Measurements from ENCODE around the gene NAV2.
A peak's percentile ranks its signal among the peaks of the same experiment; 100 is the strongest.

NAV2 gene

DNA sequence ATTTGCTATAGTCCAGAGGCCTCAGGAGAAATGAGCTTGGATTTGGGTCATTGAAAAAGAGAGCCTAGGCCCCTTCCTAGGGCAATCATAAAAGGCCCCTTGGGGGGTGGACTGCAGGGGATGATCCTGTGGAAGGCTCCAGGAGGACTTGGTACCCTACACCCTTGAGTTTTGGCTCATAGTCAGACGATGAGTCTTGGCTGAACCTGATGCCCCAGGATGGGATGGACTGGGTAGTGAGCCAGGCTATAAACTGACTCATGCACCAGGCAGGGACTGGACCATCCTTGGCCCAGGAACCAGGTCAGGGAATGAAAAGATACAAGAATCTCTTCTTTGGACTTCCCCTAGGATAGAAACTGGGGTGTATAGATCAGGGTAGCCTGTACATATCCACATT, 54.2 kb downstream of the NAV2 start:
- POLR2A ChIA-PET (ENCODE audit: low non-redundant PET), result no interaction called here
- TF ChIP-seq, protein P1, sequence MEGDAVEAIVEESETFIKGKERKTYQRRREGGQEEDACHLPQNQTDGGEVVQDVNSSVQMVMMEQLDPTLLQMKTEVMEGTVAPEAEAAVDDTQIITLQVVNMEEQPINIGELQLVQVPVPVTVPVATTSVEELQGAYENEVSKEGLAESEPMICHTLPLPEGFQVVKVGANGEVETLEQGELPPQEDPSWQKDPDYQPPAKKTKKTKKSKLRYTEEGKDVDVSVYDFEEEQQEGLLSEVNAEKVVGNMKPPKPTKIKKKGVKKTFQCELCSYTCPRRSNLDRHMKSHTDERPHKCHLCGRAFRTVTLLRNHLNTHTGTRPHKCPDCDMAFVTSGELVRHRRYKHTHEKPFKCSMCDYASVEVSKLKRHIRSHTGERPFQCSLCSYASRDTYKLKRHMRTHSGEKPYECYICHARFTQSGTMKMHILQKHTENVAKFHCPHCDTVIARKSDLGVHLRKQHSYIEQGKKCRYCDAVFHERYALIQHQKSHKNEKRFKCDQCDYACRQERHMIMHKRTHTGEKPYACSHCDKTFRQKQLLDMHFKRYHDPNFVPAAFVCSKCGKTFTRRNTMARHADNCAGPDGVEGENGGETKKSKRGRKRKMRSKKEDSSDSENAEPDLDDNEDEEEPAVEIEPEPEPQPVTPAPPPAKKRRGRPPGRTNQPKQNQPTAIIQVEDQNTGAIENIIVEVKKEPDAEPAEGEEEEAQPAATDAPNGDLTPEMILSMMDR (conservative IDR thresholded peaks at IDR 0.05; ENCODE audit: low read depth), result no peak
- no peak overlapping the region for H3K27ac ChIP-seq
- peak; percentile 10 for DNase-seq (ENCODE audit: low spot score)
- CTCF ChIA-PET, result interaction anchor here (0.6 kb wide), 1 partner anchor 26 kb away, joined by 3 read pairs; no protein-coding TSS in a partner anchor

- CTCF ChIA-PET, result interaction anchor here (0.6 kb wide), 1 partner anchor 562 kb away, joined by 3 read pairs; no protein-coding TSS in a partner anchor
- DNase-seq (ENCODE audit: low spot score), result no peak
- H3K27ac ChIP-seq, result no peak overlapping the region
- POLR2A ChIA-PET (ENCODE audit: low non-redundant PET), result no interaction called here
- TF ChIP-seq, protein P1 (conservative IDR thresholded peaks at IDR 0.05; ENCODE audit: low read depth), result no peak
Observed at GRCh38 chr11:19767627-19768151, 55.1 kb downstream of the NAV2 start.

DNA sequence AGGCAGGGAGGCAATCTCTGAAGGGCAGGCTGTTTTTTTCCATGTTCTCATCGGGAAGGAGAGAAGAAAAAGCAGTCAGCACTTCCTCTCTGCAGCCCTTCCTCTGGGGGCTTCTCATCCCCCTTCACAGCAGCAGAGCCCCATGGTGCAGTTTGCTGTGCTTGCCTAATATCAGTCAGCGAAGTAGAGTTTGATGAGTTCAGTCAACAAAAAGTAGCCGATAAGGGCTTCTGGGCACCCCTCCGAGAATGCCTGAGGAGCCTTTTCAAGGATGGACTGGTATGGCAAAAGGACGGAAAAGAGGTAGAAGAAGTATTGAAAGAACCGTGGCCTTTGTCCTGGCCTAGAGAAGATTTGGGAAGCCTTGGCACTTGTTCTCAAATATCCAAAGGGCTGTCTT, 55.6 kb downstream of the NAV2 start:
- no peak overlapping the region for H3K27ac ChIP-seq
- POLR2A ChIA-PET (ENCODE audit: low non-redundant PET), result no interaction called here
- TF ChIP-seq, protein P1 (conservative IDR thresholded peaks at IDR 0.05; ENCODE audit: low read depth), result no peak
- DNase-seq (ENCODE audit: low spot score), result no peak
- CTCF ChIA-PET, result interaction anchor here (0.6 to 0.9 kb wide), 2 partner anchors 68 to 561 kb away, joined by 3 read pairs; no protein-coding TSS in a partner anchor

DNA sequence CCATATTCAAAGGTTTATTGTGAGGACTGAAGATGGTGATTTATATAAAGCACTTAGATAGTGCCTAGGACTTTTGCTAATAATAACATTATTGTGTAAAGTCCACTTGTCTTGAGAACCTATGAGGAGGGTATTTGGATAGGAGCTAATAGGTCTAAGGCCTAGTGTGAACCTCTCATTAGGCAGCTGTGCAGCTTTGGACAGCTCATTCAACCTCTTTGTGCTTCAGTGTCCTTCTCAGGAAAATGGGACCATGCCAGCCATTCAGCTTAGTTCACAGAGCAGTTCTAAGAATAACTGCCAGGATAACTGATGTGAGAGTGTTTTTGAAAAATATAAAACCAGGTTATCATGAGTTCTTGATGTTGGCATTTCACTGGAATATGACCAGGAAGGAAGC, 56.2 kb downstream of the NAV2 start:
- no peak overlapping the region for H3K27ac ChIP-seq
- DNase-seq (ENCODE audit: low spot score), result no peak
- POLR2A ChIA-PET (ENCODE audit: low non-redundant PET), result interaction anchor here (0.5 kb wide), 1 partner anchor 831 kb away, joined by 4 read pairs; no protein-coding TSS in a partner anchor
- CTCF ChIA-PET, result interaction anchor here (0.9 kb wide), 1 partner anchor 67 kb away, joined by 3 read pairs; no protein-coding TSS in a partner anchor
- TF ChIP-seq, protein P1 (conservative IDR thresholded peaks at IDR 0.05; ENCODE audit: low read depth), result no peak

DNA sequence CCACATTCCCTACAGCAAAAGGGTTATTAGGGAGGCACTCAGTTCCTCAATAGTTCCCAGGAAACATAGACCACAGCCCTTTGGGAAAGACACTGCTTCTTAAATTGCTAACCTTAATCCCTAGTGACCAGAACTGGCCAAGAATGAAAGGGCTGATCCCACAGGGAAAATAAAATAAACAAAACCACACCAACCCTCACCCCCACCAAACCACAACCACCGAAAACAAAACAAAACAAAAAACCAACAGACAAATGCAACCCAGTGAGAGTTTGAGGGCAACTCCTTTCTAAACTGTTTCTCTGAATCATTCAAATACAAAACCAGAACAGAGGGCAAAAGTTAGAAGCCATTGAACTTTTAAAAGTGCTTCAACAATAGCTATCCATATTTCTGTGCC, 57.2 kb downstream of the NAV2 start:
- no peak for DNase-seq (ENCODE audit: low spot score)
- TF ChIP-seq, protein P1 (conservative IDR thresholded peaks at IDR 0.05; ENCODE audit: low read depth), result no peak
- no peak overlapping the region for H3K27ac ChIP-seq
- CTCF ChIA-PET, result interaction anchor here (0.7 kb wide), 1 partner anchor 14 kb away, joined by 3 read pairs; no protein-coding TSS in a partner anchor
- POLR2A ChIA-PET (ENCODE audit: low non-redundant PET), result no interaction called here

- TF ChIP-seq, protein P1 (conservative IDR thresholded peaks at IDR 0.05; ENCODE audit: low read depth), result no peak
- ChIA-PET POLR2A (ENCODE audit: low non-redundant PET) (no interaction called here), CTCF (interaction anchor here (0.7 kb wide), 1 partner anchor 15 kb away, joined by 3 read pairs; no protein-coding TSS in a partner anchor)
- DNase-seq (ENCODE audit: low spot score), result no peak
- H3K27ac ChIP-seq, result no peak overlapping the region
Observed at GRCh38 chr11:19770277-19770676, 57.6 kb downstream of the NAV2 start.
